Fibroblast of mammary gland (primary cell): ENCODE measurements around the gene GRIK4.
"Not testable (repeated sequence)": the region's sequence is repeated elsewhere in the genome, so short reads cannot be mapped to it uniquely, and the experiment has no call there.

Experiments used
- DNase-seq: peaks from one replicate; pipeline ENCODE4 v3.0.0-alpha.2; 2010; ENCODE audit warnings: low read depth
- H3K4me3 ChIP-seq: 2 replicates; pipeline ENCODE4 v1.5.1; 2011; ENCODE audit warnings: low read depth, mild to moderate bottlenecking, low read length, moderate library complexity; ENCODE audit not compliant: control insufficient read depth
- CTCF ChIP-seq: conservative IDR thresholded peaks from 2 replicates; pipeline ENCODE4 v1.5.1; 2011; ENCODE audit warnings: low read depth, low read length, inconsistent platforms; ENCODE audit not compliant: control insufficient read depth, insufficient read depth

GRIK4 gene

GRCh38 chr11:120577624-120578363, 66.2 kb downstream of the GRIK4 start:
- DNase-seq: no peak
- TF ChIP-seq CTCF: no peak
- H3K4me3 ChIP-seq: no peak overlapping the region

- no peak overlapping the region for H3K4me3 ChIP-seq
- DNase-seq: no peak
- TF ChIP-seq CTCF: no peak
Observed at GRCh38 chr11:120578596-120579154, 67.1 kb downstream of the GRIK4 start.

- H3K4me3 ChIP-seq: no peak overlapping the region
- DNase-seq: no peak
- no peak for TF ChIP-seq CTCF
Observed at GRCh38 chr11:120579611-120580031, 68.1 kb downstream of the GRIK4 start.

GRCh38 chr11:120581313-120581712, 69.8 kb downstream of the GRIK4 start:
- no peak for TF ChIP-seq CTCF
- no peak for DNase-seq
- H3K4me3 ChIP-seq: no peak overlapping the region

GRCh38 chr11:120582535-120582934, 71.0 kb downstream of the GRIK4 start:
- H3K4me3 ChIP-seq, DNase-seq: not testable (repeated sequence)

- DNase-seq: no peak
- H3K4me3 ChIP-seq: no peak overlapping the region
- TF ChIP-seq CTCF: no peak
Observed at GRCh38 chr11:120586072-120586471, 74.5 kb downstream of the GRIK4 start.

GRCh38 chr11:120586728-120587127, 75.2 kb downstream of the GRIK4 start:
- H3K4me3 ChIP-seq: no peak overlapping the region
- no peak for TF ChIP-seq CTCF
- DNase-seq: no peak
